Vagina (tissue), 2 donors: Measurements from ENCODE around the gene ELK4. TPM values are rescaled to one million over a fixed set of nuclear protein-coding genes. Genes with fewer than 3 reads are reported as not detected.
"Not testable (repeated sequence)": the region's sequence is repeated elsewhere in the genome, so short reads cannot be mapped to it uniquely, and the experiment has no call there.

Experiments used
- DNase-seq, 2 donors: peaks; one replicate each; pipeline ENCODE4 v3.0.0-alpha.2; 2017; ENCODE audit errors: extremely low spot score in 2 of 2
- H3K27ac ChIP-seq: fragments of 200-600 bp; sonication (generic); one replicate; pipeline ENCODE4 v1.5.1; 2019
- H3K27me3 ChIP-seq: fragments of 200-600 bp; sonication (generic); one replicate; pipeline ENCODE4 v1.5.1; 2019
- H3K36me3 ChIP-seq, 2 donors: fragments of 200-600 bp; sonication (generic); one replicate each; pipeline ENCODE4 v1.5.1; 2017 to 2019
- H3K4me1 ChIP-seq: fragments of 200-600 bp; sonication (generic); one replicate; pipeline ENCODE4 v1.5.1; 2019
- H3K4me3 ChIP-seq, 2 donors: fragments of 200-600 bp; sonication (generic); 1 replicate in 1 of 2; 2 replicates in 1 of 2; pipeline ENCODE4 v1.5.1; 2016 to 2019
- H3K9me3 ChIP-seq: fragments of 200-600 bp; sonication (generic); one replicate; pipeline ENCODE4 v1.5.1; 2019
- CTCF ChIP-seq, 3 experiments: fragments of 450-650 bp in 2 of 3; fragments of 200-600 bp in 1 of 3; sonication (generic) in 1 of 3; IDR thresholded peaks; one replicate each; pipeline ENCODE4 v1.5.1; 2017 to 2019; ENCODE audit warnings: antibody characterized with exemption in 3 of 3, mild to moderate bottlenecking in 2 of 3, moderate library complexity in 2 of 3
- POLR2A ChIP-seq, 2 donors: fragments of 450-650 bp; IDR thresholded peaks; one replicate each; pipeline ENCODE4 v1.6.1; 2017; ENCODE audit warnings: antibody characterized with exemption in 2 of 2, mild to moderate bottlenecking in 2 of 2, moderate library complexity in 2 of 2
- POLR2AphosphoS5 ChIP-seq, 2 donors: sonication (generic); formaldehyde crosslinking; IDR thresholded peaks; one replicate each; pipeline ENCODE4 v1.9.0; 2017; ENCODE audit warnings: antibody characterized with exemption in 2 of 2, mild to moderate bottlenecking in 2 of 2, low read depth in 1 of 2; ENCODE audit not compliant: insufficient read depth in 1 of 2
- intact Hi-C: fragments of 100-400 bp; cut with DNase I; formaldehyde crosslinking; loops from one replicate; pipeline ENCODE4 v1.15.1; 2023
- total RNA-seq: library from RNA; depleted of rRNA; stranded (reverse); fragments of >200 nt; gene quantifications from one replicate; pipeline ENCODE4 v1.2.3, GENCODE V29; 2016

The ELK4 gene
- total RNA-seq, 1 donor from 2014 or later, result 24.1 TPM

- Histone ChIP-seq H3K4me3 (no peak overlapping the region), H3K9me3 (no peaks in the 10 kb centered on the region), H3K27ac (peak overlapping the region; percentile 41), H3K36me3 (no peaks in the 10 kb centered on the region), H3K4me1 (peaks cover 31% of the 10 kb centered on the region), H3K27me3 (no peaks in the 10 kb centered on the region)
- TF ChIP-seq POLR2A (IDR thresholded peaks at IDR 0.05), result no peak
- TF ChIP-seq POLR2AphosphoS5 (IDR thresholded peaks at IDR 0.05; ENCODE audit: insufficient read depth in 1 of 2, low read depth in 1 of 2), result no peak
- no peak for TF ChIP-seq CTCF (IDR thresholded peaks at IDR 0.05)
- DNase-seq, result no peak
- intact Hi-C loops, result no loop called here
Observed at GRCh38 chr1:205636732-205637131, 4.9 kb upstream of the ELK4 start.

GRCh38 chr1:205636138-205636530 is 4.3 kb upstream of the ELK4 start:
- H3K36me3 ChIP-seq, H3K27me3 ChIP-seq, H3K4me3 ChIP-seq, DNase-seq, H3K9me3 ChIP-seq, intact Hi-C loops: not testable (repeated sequence)
- peak overlapping the region; percentile 41 for H3K27ac ChIP-seq
- H3K4me1 ChIP-seq, result peaks cover 31% of the 10 kb centered on the region

GRCh38 chr1:205633421-205633976 is 1.7 kb upstream of the ELK4 start:
- intact Hi-C loops, result loop anchor here (5.0 kb wide), 1 partner anchor 36 kb away; no protein-coding TSS in a partner anchor
- H3K36me3 ChIP-seq, result no peaks in the 10 kb centered on the region
- H3K9me3 ChIP-seq, result no peaks in the 10 kb centered on the region
- TF ChIP-seq POLR2AphosphoS5 (IDR thresholded peaks at IDR 0.05; ENCODE audit: insufficient read depth in 1 of 2, low read depth in 1 of 2), result no peak
- H3K27ac ChIP-seq, result peak overlapping the region; percentile 41
- H3K4me1 ChIP-seq, result peaks cover 48% of the 10 kb centered on the region
- no peak overlapping the region for H3K4me3 ChIP-seq
- no peaks in the 10 kb centered on the region for H3K27me3 ChIP-seq
- no peak for DNase-seq

- Histone ChIP-seq H3K27me3 (no peaks in the 10 kb centered on the region), H3K4me1 (peaks cover 55% of the 10 kb centered on the region), H3K9me3 (no peaks in the 10 kb centered on the region), H3K36me3 (no peaks in the 10 kb centered on the region), H3K27ac (peak overlapping the region; percentile 98), H3K4me3 (peak overlapping the region; percentile 76 to 86)
- intact Hi-C loops, result loop anchor here (5.0 kb wide), 1 partner anchor 35 kb away; no protein-coding TSS in a partner anchor
- DNase-seq, result no peak
- TF ChIP-seq POLR2AphosphoS5 (IDR thresholded peaks at IDR 0.05; ENCODE audit: insufficient read depth in 1 of 2, low read depth in 1 of 2), result no peak
- TF ChIP-seq POLR2A (IDR thresholded peaks at IDR 0.05), result no peak
- TF ChIP-seq CTCF (IDR thresholded peaks at IDR 0.05), result no peak
Observed at GRCh38 chr1:205632669-205633169, 908 bp upstream of the ELK4 start.

- Histone ChIP-seq H3K9me3 (no peaks in the 10 kb centered on the region), H3K27ac (peak overlapping the region; percentile 98), H3K4me1 (peaks cover 59% of the 10 kb centered on the region), H3K4me3 (peak overlapping the region; percentile 76 to 86), H3K36me3 (no peaks in the 10 kb centered on the region), H3K27me3 (no peaks in the 10 kb centered on the region)
- DNase-seq, result no peak
- TF ChIP-seq POLR2AphosphoS5 (IDR thresholded peaks at IDR 0.05; ENCODE audit: insufficient read depth in 1 of 2, low read depth in 1 of 2) (peak in 1 of 2 donors; percentile 55), CTCF (IDR thresholded peaks at IDR 0.05) (no peak), POLR2A (IDR thresholded peaks at IDR 0.05) (peak in 1 of 2 donors; percentile 6)
- intact Hi-C loops, result loop anchor here (5.0 kb wide), 1 partner anchor 34 kb away; no protein-coding TSS in a partner anchor
Observed at GRCh38 chr1:205631010-205631767, 622 bp downstream of the ELK4 start.

- TF ChIP-seq POLR2A (IDR thresholded peaks at IDR 0.05), result no peak
- no peak for TF ChIP-seq POLR2AphosphoS5 (IDR thresholded peaks at IDR 0.05; ENCODE audit: insufficient read depth in 1 of 2, low read depth in 1 of 2)
- TF ChIP-seq CTCF (IDR thresholded peaks at IDR 0.05), result no peak
- intact Hi-C loops, result loop anchor here (5.0 kb wide), 1 partner anchor 33 kb away; no protein-coding TSS in a partner anchor
- peaks cover 56% of the 10 kb centered on the region for H3K4me1 ChIP-seq
- no peaks in the 10 kb centered on the region for H3K27me3 ChIP-seq
- no peaks in the 10 kb centered on the region for H3K9me3 ChIP-seq
- no peaks in the 10 kb centered on the region for H3K36me3 ChIP-seq
- peak overlapping the region; percentile 98 for H3K27ac ChIP-seq
- no peak for DNase-seq
- H3K4me3 ChIP-seq, result peak overlapping the region; percentile 76 to 86
Observed at GRCh38 chr1:205630651-205631009, 1.2 kb downstream of the ELK4 start.
